Activated CD8-positive, alpha-beta memory T cell treated with anti-CD3 and anti-CD28 coated beads for 48 hours (primary cell): ENCODE data around the gene ADCY4.
"Not testable (repeated sequence)": the region's sequence is repeated elsewhere in the genome, so short reads cannot be mapped to it uniquely, and the experiment has no call there.

Experiments used
- DNase-seq, 3 experiments: peaks; one replicate each; pipeline ENCODE4 v3.0.0-alpha.2; 2020; ENCODE audit warnings: low read depth in 2 of 3, low spot score in 2 of 3

The ADCY4 gene

GRCh38 chr14:24334431-24335291 lies at the start of gene ADCY4:
TSS of gene ADCY4 (minus strand) at chr14:24335071. CDS start at chr14:24334652, 419 bp downstream.
- no peak for DNase-seq

- DNase-seq: no peak
Observed at GRCh38 chr14:24384169-24384568, 49.3 kb upstream of the ADCY4 start.

- no peak for DNase-seq
Observed at GRCh38 chr14:24382064-24382371, 47.1 kb upstream of the ADCY4 start.

GRCh38 chr14:24381363-24382063 lies 46.6 kb upstream of the ADCY4 start:
- DNase-seq: no peak

GRCh38 chr14:24379907-24380730 lies 45.2 kb upstream of the ADCY4 start:
- DNase-seq: no peak

- no peak for DNase-seq
Observed at GRCh38 chr14:24378981-24379906, 44.4 kb upstream of the ADCY4 start.

- no peak for DNase-seq
Observed at GRCh38 chr14:24378327-24378726, 43.5 kb upstream of the ADCY4 start.

GRCh38 chr14:24377657-24378056 lies 42.8 kb upstream of the ADCY4 start:
- no peak for DNase-seq

- DNase-seq: no peak
Observed at GRCh38 chr14:24377126-24377525, 42.3 kb upstream of the ADCY4 start.

- no peak for DNase-seq
Observed at GRCh38 chr14:24376448-24377070, 41.7 kb upstream of the ADCY4 start.

GRCh38 chr14:24372701-24373416 lies 38.0 kb upstream of the ADCY4 start:
- DNase-seq: no peak

- DNase-seq: not testable (repeated sequence)
Observed at GRCh38 chr14:24371605-24372004, 36.7 kb upstream of the ADCY4 start.

GRCh38 chr14:24370748-24371147 lies 35.9 kb upstream of the ADCY4 start:
- no peak for DNase-seq

- DNase-seq: no peak
Observed at GRCh38 chr14:24369907-24370687, 35.2 kb upstream of the ADCY4 start.

GRCh38 chr14:24369463-24369862 lies 34.6 kb upstream of the ADCY4 start:
- DNase-seq: no peak

GRCh38 chr14:24368562-24369252 lies 33.8 kb upstream of the ADCY4 start:
- DNase-seq: peak in 1 of 3 experiments; percentile 5

GRCh38 chr14:24368212-24368561 lies 33.3 kb upstream of the ADCY4 start:
- DNase-seq: no peak

GRCh38 chr14:24367514-24368211 lies 32.8 kb upstream of the ADCY4 start, which contains the start of gene NFATC4:
TSS of gene NFATC4 (plus strand) at chr14:24368184. CDS start at chr14:24368341, 157 bp downstream.
- DNase-seq: no peak
